HG03139 (cell line): Measurements from ENCODE around the gene ZNF799.
"Not testable (repeated sequence)": the region's sequence is repeated elsewhere in the genome, so short reads cannot be mapped to it uniquely, and the experiment has no call there.

ENCODE experiments used
- ATAC-seq: cut with Tn5 transposase; IDR thresholded peaks from one replicate; pipeline ENCODE4 v1.9.1; 2021; ENCODE audit not compliant: unreplicated experiment

The ZNF799 gene

GRCh38 chr19:12364391-12365235 lies 36.5 kb downstream of the ZNF799 start:
- ATAC-seq: no peak

- not testable (repeated sequence) for ATAC-seq
These were observed 38.8 kb downstream of the ZNF799 start for GRCh38 chr19:12362236-12362635.

- ATAC-seq: no peak
These were observed 47.7 kb downstream of the ZNF799 start for GRCh38 chr19:12353375-12353774.

- no peak for ATAC-seq
These were observed 50.2 kb downstream of the ZNF799 start for GRCh38 chr19:12350890-12351197.

GRCh38 chr19:12350185-12350889 lies 50.7 kb downstream of the ZNF799 start:
- ATAC-seq: no peak

- ATAC-seq: no peak
These were observed 54.2 kb downstream of the ZNF799 start for GRCh38 chr19:12346896-12347295.

- no peak for ATAC-seq
These were observed 55.9 kb downstream of the ZNF799 start for GRCh38 chr19:12345197-12345596.
